Right atrium auricular region (tissue), 2 donors: ENCODE measurements around the gene IFT74. TPM values are rescaled to one million over a fixed set of nuclear protein-coding genes. Genes with fewer than 3 reads are reported as not detected.

ENCODE experiments used
- DNase-seq: peaks from one replicate; pipeline ENCODE4 v3.0.0-alpha.2; 2019; ENCODE audit warnings: low spot score
- H3K27ac ChIP-seq, 2 donors: fragments of 200-600 bp; sonication (generic); 1 replicate in 1 of 2; 2 replicates in 1 of 2; pipeline ENCODE4 v1.5.1; 2016 to 2019
- H3K27me3 ChIP-seq, 2 donors: fragments of 200-600 bp; sonication (generic); one replicate each; pipeline versions ENCODE4 v1.5.1 to v1.6.0; 2017 to 2019
- H3K36me3 ChIP-seq: fragments of 200-600 bp; sonication (generic); one replicate; pipeline ENCODE4 v1.5.1; 2016
- H3K4me1 ChIP-seq, 2 donors: fragments of 200-600 bp; sonication (generic); one replicate each; pipeline versions ENCODE4 v1.5.1 to v1.6.0; 2017 to 2019
- H3K4me3 ChIP-seq, 2 donors: fragments of 200-600 bp; sonication (generic); 1 replicate in 1 of 2; 2 replicates in 1 of 2; pipeline ENCODE4 v1.5.1; 2017 to 2019; ENCODE audit warnings: mild to moderate bottlenecking in 1 of 2, moderate library complexity in 1 of 2
- H3K9me3 ChIP-seq, 2 donors: fragments of 200-600 bp; sonication (generic); one replicate each; pipeline ENCODE4 v1.5.1; 2019
- total RNA-seq, 2 donors: library from RNA; depleted of rRNA; stranded (reverse); fragments of >200 nt; gene quantifications; one replicate each; pipeline ENCODE4 v1.1.0, GENCODE V29; 2016
- TF ChIP-seq, protein P1 (sequence below), 2 donors: fragments of 200-600 bp; sonication (generic); IDR thresholded peaks; one replicate each; pipeline ENCODE4 v1.5.1; 2019; ENCODE audit warnings: antibody characterized with exemption in 2 of 2

Gene IFT74
- total RNA-seq, 2 donors from 2014 or later: 9.0 to 10.6 TPM

DNA sequence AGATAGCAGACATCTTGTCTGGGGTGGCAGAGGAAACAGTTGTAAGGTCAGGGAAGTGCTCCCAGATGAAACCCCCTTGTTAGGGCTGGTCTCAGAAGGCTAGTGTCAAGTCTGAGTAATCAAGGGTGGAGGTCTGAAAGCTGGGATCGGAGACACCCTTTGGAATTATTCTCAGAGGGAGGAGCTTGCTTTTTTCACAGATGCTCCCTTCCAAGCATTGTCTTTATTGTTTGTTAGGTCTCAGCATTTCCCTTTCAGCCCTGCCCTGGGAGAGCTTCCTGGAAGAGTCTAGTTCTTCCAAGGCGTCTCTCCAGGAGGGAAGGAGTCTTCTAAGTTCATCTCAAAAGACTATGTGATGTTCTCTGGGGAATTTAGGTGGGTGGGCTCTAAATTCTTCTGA lies 156.0 kb downstream of the IFT74 start:
- no peak overlapping the region for H3K4me3 ChIP-seq
- no peaks in the 10 kb centered on the region for H3K36me3 ChIP-seq
- peaks cover 0 to 4% of the 10 kb centered on the region in 2 donors for H3K4me1 ChIP-seq
- DNase-seq: no peak
- TF ChIP-seq, protein P1, sequence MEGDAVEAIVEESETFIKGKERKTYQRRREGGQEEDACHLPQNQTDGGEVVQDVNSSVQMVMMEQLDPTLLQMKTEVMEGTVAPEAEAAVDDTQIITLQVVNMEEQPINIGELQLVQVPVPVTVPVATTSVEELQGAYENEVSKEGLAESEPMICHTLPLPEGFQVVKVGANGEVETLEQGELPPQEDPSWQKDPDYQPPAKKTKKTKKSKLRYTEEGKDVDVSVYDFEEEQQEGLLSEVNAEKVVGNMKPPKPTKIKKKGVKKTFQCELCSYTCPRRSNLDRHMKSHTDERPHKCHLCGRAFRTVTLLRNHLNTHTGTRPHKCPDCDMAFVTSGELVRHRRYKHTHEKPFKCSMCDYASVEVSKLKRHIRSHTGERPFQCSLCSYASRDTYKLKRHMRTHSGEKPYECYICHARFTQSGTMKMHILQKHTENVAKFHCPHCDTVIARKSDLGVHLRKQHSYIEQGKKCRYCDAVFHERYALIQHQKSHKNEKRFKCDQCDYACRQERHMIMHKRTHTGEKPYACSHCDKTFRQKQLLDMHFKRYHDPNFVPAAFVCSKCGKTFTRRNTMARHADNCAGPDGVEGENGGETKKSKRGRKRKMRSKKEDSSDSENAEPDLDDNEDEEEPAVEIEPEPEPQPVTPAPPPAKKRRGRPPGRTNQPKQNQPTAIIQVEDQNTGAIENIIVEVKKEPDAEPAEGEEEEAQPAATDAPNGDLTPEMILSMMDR (IDR thresholded peaks at IDR 0.05): no peak
- no peaks in the 10 kb centered on the region for H3K27me3 ChIP-seq
- no peaks in the 10 kb centered on the region for H3K9me3 ChIP-seq
- H3K27ac ChIP-seq: peak overlapping the region; percentile 54 to 63

Other genes starting within 250 kb of the IFT74 start
- gene CAAP1, start 63.6 kb upstream of the IFT74 start, total RNA-seq: 10 to 100 TPM in 1 of 2 donors, 1 to 10 TPM in 1; 8.6 to 10.2 TPM
- 10 to 100 TPM; 19.7 to 24.4 TPM for gene PLAA, start 9.2 kb upstream of the IFT74 start, total RNA-seq
- not detected for gene LRRC19, start 49.3 kb downstream of the IFT74 start, total RNA-seq
- gene TEK, start 152.8 kb downstream of the IFT74 start, total RNA-seq: 10 to 100 TPM; 16.7 to 30.7 TPM